H1 (cell line): Measurements from ENCODE around the gene SRPK3. TPM values are rescaled to one million over a fixed set of nuclear protein-coding genes. Genes with fewer than 3 reads are reported as not detected.
A peak's percentile ranks its signal among the peaks of the same experiment; 100 is the strongest.

Experiments
- JUND ChIP-seq: IDR thresholded peaks from 2 replicates; pipeline ENCODE4 v1.6.1; 2011; ENCODE audit warnings: mild to moderate bottlenecking, improper control_type of control experiment, low read length
- polyA plus RNA-seq, 7 experiments: library from polyadenylated mRNA; depleted of rRNA in 3 of 7; stranded (reverse) in 5 of 7; unstranded in 2 of 7; fragments of >200 nt in 5 of 7; fragments of 200-250 nt in 2 of 7; gene quantifications; 1 replicate in 5 of 7; 2 replicates in 1 of 7; 4 replicates in 1 of 7; pipeline versions ENCODE4 v1.2.1 to v1.2.3, GENCODE V29; 2011 to 2013; ENCODE audit warnings: missing spikeins in 2 of 7, mixed read lengths in 2 of 7
- total RNA-seq: library from RNA; stranded (reverse); fragmentation: NEBNext Ultra II Directional; extraction: Animal tissue kit (Norgen Biotek cat#: 25700); gene quantifications from 2 replicates; pipeline ENCODE4 v1.2.1, GENCODE V29; 2021

Gene SRPK3
- total and polyA plus RNA-seq, 2 of the 8 experiments (the other 6 are each of a cell fraction or from before 2014, with no cell fraction given), result not detected

DNA sequence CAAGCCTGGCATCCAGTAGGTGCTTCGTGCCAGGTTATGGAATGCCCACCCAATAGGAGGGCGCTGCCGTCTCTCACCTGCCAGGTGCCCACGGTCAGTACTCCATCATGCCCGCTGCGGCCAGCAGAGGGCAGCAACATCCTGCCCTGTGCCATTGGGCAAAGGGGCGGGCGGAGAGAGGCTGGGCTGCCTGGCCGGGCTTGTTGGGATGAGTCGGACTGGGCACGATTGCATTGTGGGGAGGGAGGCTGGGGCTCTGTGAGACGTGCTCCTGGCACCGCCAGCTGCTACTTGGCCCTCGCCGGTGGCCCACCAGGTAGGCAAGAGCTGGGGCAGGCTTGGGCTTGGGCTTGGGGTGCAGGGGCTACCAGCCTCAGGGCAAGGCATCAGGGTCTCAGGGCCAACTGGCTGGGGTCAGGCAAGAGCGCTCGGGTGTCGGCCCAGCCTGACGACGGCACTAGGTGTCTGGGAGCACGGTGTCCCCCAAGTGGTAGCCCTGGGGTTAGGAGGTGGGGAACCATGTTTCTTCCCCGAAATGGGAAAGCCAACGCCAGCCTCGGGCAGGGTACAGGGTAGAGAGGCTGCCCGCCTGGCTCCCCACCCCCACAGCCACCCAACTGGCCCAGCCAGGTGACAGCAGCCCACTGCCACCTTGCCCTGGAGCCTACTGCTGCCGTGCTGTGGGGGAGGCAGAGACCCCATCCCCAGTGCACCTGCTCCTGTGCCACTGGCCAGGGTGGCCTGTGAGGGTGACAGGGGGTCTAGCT is 16.7 kb upstream of the SRPK3 start, which contains the start of gene PLXNB3 (continued):
- TF ChIP-seq JUND, result 0 out of 2 replicates have a peak, but pooled peaks have one; percentile 13
- TF ChIP-seq, all 59 proteins: peak for 5
